ENCODE data around the gene BLM. TPM values are rescaled to one million over a fixed set of nuclear protein-coding genes. Genes with fewer than 3 reads are reported as not detected.
"Not testable (repeated sequence)": the region's sequence is repeated elsewhere in the genome, so short reads cannot be mapped to it uniquely, and the experiment has no call there.

Gene BLM
- total RNA-seq, 1 experiment from 2014 or later: 33.5 TPM

DNA sequence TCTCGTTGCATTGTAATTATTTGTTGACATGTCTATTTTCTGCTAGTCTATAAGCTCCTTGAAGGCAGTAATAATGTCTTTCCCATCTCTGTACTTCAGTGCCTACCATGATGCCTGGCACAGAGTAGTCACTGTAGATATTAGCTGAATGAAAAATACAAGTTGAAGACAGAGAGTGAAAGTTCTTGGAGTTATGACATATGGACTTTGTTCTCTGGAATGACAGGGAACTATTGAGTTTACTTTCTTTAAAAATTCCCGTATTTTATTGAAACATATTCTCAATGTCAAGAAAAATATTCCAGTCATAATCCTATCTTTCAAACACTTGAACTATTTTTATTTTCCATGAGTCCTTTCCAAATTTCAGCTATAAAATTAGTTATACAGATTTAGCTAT lies 3.0 kb downstream of the BLM start:
- Histone ChIP-seq H3K36me3 (ENCODE audit: insufficient read depth, low read length) (peaks cover 11% of the 10 kb centered on the region), H3K27me3 (ENCODE audit: low read length) (no peaks in the 10 kb centered on the region), H3K79me2 (ENCODE audit: low read length) (peaks cover 80% of the 10 kb centered on the region), H3K4me1 (ENCODE audit: low read length) (peaks cover 25% of the 10 kb centered on the region), H3K9ac (ENCODE audit: low read length) (no peak overlapping the region), H3K9me3 (ENCODE audit: low read length) (no peaks in the 10 kb centered on the region), H3K4me3 (ENCODE audit: low read length) (no peak overlapping the region), H3K27ac (ENCODE audit: low read length) (no peak overlapping the region), H4K20me1 (ENCODE audit: insufficient read depth, low read depth, low read length) (no peaks in the 10 kb centered on the region), H2AFZ (ENCODE audit: low read length) (no peak overlapping the region), H3K4me2 (ENCODE audit: low read depth, low read length, poor library complexity, severe bottlenecking) (no peak overlapping the region), H3K9me2 (replicated peaks; ENCODE audit: insufficient read depth, low read length) (no peaks in the 10 kb centered on the region)
- no peak for DNase-seq

DNA sequence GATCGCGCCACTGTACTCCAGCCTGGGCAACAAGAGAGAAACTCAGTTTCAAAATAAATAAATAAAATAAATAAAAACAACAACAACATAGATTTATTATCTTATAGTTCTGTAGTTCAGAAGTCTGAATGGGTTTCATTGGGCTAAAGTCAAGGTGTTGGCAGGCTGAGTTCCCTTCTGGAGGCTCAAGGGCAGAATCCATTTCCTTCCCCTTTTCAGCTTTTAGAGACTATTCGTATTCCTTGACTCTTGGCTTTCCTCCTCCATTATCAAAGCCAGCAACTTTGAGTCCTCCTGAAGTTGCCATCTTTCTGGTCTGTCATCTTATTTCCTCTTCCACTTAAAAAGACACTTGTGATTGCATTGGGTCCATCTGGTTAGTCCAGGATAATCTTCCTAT lies 12.1 kb downstream of the BLM start:
- no peak overlapping the region for H3K4me3 ChIP-seq (ENCODE audit: low read length)
- no peaks in the 10 kb centered on the region for H3K27me3 ChIP-seq (ENCODE audit: low read length)
- H3K4me1 ChIP-seq (ENCODE audit: low read length): no peaks in the 10 kb centered on the region
- peaks cover 78% of the 10 kb centered on the region for H3K36me3 ChIP-seq (ENCODE audit: insufficient read depth, low read length)
- H4K20me1 ChIP-seq (ENCODE audit: insufficient read depth, low read depth, low read length): no peaks in the 10 kb centered on the region
- no peak overlapping the region for H3K27ac ChIP-seq (ENCODE audit: low read length)
- peaks cover 95% of the 10 kb centered on the region for H3K79me2 ChIP-seq (ENCODE audit: low read length)
- no peak overlapping the region for H2AFZ ChIP-seq (ENCODE audit: low read length)
- peaks cover 11% of the 10 kb centered on the region; the same call in 1 of the 2 replicates for H3K9me3 ChIP-seq (ENCODE audit: low read length)
- no peaks in the 10 kb centered on the region for H3K9me2 ChIP-seq (replicated peaks; ENCODE audit: insufficient read depth, low read length)
- no peak overlapping the region for H3K4me2 ChIP-seq (ENCODE audit: low read depth, low read length, poor library complexity, severe bottlenecking)
- DNase-seq: no peak
- no peak overlapping the region for H3K9ac ChIP-seq (ENCODE audit: low read length)

- peaks cover 94% of the 10 kb centered on the region for H3K79me2 ChIP-seq (ENCODE audit: low read length)
- no peak overlapping the region for H2AFZ ChIP-seq (ENCODE audit: low read length)
- H3K4me3 ChIP-seq (ENCODE audit: low read length): no peak overlapping the region
- DNase-seq: no peak
- H3K4me1 ChIP-seq (ENCODE audit: low read length): no peaks in the 10 kb centered on the region; the same call in 1 of the 2 replicates
- H3K9ac ChIP-seq (ENCODE audit: low read length): no peak overlapping the region
- peaks cover 75% of the 10 kb centered on the region for H3K36me3 ChIP-seq (ENCODE audit: insufficient read depth, low read length)
- H3K27me3 ChIP-seq (ENCODE audit: low read length): no peaks in the 10 kb centered on the region
- H3K27ac ChIP-seq (ENCODE audit: low read length): no peak overlapping the region
- no peaks in the 10 kb centered on the region for H3K9me2 ChIP-seq (replicated peaks; ENCODE audit: insufficient read depth, low read length)
- no peaks in the 10 kb centered on the region for H4K20me1 ChIP-seq (ENCODE audit: insufficient read depth, low read depth, low read length)
- H3K9me3 ChIP-seq (ENCODE audit: low read length): peaks cover 11% of the 10 kb centered on the region; the same call in 1 of the 2 replicates
- no peak overlapping the region for H3K4me2 ChIP-seq (ENCODE audit: low read depth, low read length, poor library complexity, severe bottlenecking)
Observed at GRCh38 chr15:90730290-90730689, 13.1 kb downstream of the BLM start.

GRCh38 chr15:90735923-90736322 lies 18.8 kb downstream of the BLM start:
- H3K9ac ChIP-seq (ENCODE audit: low read length): no peak overlapping the region

GRCh38 chr15:90740545-90740944 lies 23.4 kb downstream of the BLM start:
- not testable (repeated sequence) for H3K9ac ChIP-seq (ENCODE audit: low read length); DNase-seq; H3K27me3 ChIP-seq (ENCODE audit: low read length); H4K20me1 ChIP-seq (ENCODE audit: insufficient read depth, low read depth, low read length); H3K4me1 ChIP-seq (ENCODE audit: low read length); H2AFZ ChIP-seq (ENCODE audit: low read length); H3K9me2 ChIP-seq (replicated peaks; ENCODE audit: insufficient read depth, low read length); H3K4me3 ChIP-seq (ENCODE audit: low read length); H3K9me3 ChIP-seq (ENCODE audit: low read length); H3K4me2 ChIP-seq (ENCODE audit: low read depth, low read length, poor library complexity, severe bottlenecking)
- peaks cover 98% of the 10 kb centered on the region for H3K79me2 ChIP-seq (ENCODE audit: low read length)
- H3K36me3 ChIP-seq (ENCODE audit: insufficient read depth, low read length): peaks cover 16% of the 10 kb centered on the region
- H3K27ac ChIP-seq (ENCODE audit: low read length): 0 out of 2 replicates have a peak overlapping the region, but pooled peaks have one; percentile 3

More at GRCh38 chr15:90735923-90736322, 18.8 kb downstream of the BLM start:
- no peak overlapping the region for H3K4me2 ChIP-seq (ENCODE audit: low read depth, low read length, poor library complexity, severe bottlenecking)
- H3K9me2 ChIP-seq (replicated peaks; ENCODE audit: insufficient read depth, low read length): no peaks in the 10 kb centered on the region
- peaks cover 4% of the 10 kb centered on the region; the same call in 1 of the 2 replicates for H3K4me1 ChIP-seq (ENCODE audit: low read length)
- peaks cover 56% of the 10 kb centered on the region for H3K36me3 ChIP-seq (ENCODE audit: insufficient read depth, low read length)
- peak; percentile 50 for DNase-seq
- H3K27ac ChIP-seq (ENCODE audit: low read length): peak overlapping the region; percentile 7; the same call in 1 of the 2 replicates
- no peak overlapping the region for H2AFZ ChIP-seq (ENCODE audit: low read length)
- H3K27me3 ChIP-seq (ENCODE audit: low read length): no peaks in the 10 kb centered on the region
- peaks cover 11% of the 10 kb centered on the region; the same call in 1 of the 2 replicates for H3K9me3 ChIP-seq (ENCODE audit: low read length)
- peaks cover 96% of the 10 kb centered on the region for H3K79me2 ChIP-seq (ENCODE audit: low read length)
- H4K20me1 ChIP-seq (ENCODE audit: insufficient read depth, low read depth, low read length): no peaks in the 10 kb centered on the region
- H3K4me3 ChIP-seq (ENCODE audit: low read length): no peak overlapping the region

- Histone ChIP-seq H3K36me3 (ENCODE audit: insufficient read depth, low read length) (peaks cover 4% of the 10 kb centered on the region), H3K27me3 (ENCODE audit: low read length) (no peaks in the 10 kb centered on the region), H3K9me3 (ENCODE audit: low read length) (no peaks in the 10 kb centered on the region), H3K4me3 (ENCODE audit: low read length) (no peak overlapping the region), H3K27ac (ENCODE audit: low read length) (no peak overlapping the region), H3K4me2 (ENCODE audit: low read depth, low read length, poor library complexity, severe bottlenecking) (no peak overlapping the region), H3K9me2 (replicated peaks; ENCODE audit: insufficient read depth, low read length) (no peaks in the 10 kb centered on the region), H3K79me2 (ENCODE audit: low read length) (peaks cover 98% of the 10 kb centered on the region), H2AFZ (ENCODE audit: low read length) (no peak overlapping the region), H3K9ac (ENCODE audit: low read length) (no peak overlapping the region), H4K20me1 (ENCODE audit: insufficient read depth, low read depth, low read length) (no peaks in the 10 kb centered on the region), H3K4me1 (ENCODE audit: low read length) (0 out of 2 replicates have a peak, but pooled peaks cover 2% of the 10 kb centered on the region)
- DNase-seq: no peak
Observed at GRCh38 chr15:90742087-90742486, 24.9 kb downstream of the BLM start.

DNA sequence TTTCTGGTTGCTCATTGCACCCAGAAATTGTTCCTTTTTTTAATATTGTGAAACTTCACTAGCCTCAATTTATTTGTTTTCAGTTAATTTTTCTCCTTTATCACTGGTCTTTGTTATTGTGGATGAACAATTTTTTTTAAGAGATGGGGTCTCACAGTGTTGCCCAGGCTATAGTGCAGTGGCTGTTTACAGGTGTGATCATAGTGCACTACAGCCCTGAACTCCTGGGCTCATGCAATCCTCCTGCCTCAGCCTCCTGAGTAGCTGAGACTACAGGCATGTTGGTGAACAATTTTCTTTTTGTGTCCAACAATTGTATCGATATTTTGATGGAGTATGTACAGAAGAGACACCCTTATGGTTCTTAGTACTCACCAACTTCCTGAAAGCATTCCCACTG lies 26.3 kb downstream of the BLM start:
- no peak for DNase-seq
- Histone ChIP-seq H3K4me3 (ENCODE audit: low read length) (no peak overlapping the region), H3K79me2 (ENCODE audit: low read length) (peaks cover 90% of the 10 kb centered on the region), H3K9me2 (replicated peaks; ENCODE audit: insufficient read depth, low read length) (no peaks in the 10 kb centered on the region), H2AFZ (ENCODE audit: low read length) (no peak overlapping the region), H3K4me2 (ENCODE audit: low read depth, low read length, poor library complexity, severe bottlenecking) (no peak overlapping the region), H3K9me3 (ENCODE audit: low read length) (no peaks in the 10 kb centered on the region), H3K36me3 (ENCODE audit: insufficient read depth, low read length) (peaks cover 5% of the 10 kb centered on the region; the same call in 1 of the 2 replicates), H3K27me3 (ENCODE audit: low read length) (no peaks in the 10 kb centered on the region), H3K4me1 (ENCODE audit: low read length) (0 out of 2 replicates have a peak, but pooled peaks cover 2% of the 10 kb centered on the region), H4K20me1 (ENCODE audit: insufficient read depth, low read depth, low read length) (no peaks in the 10 kb centered on the region), H3K27ac (ENCODE audit: low read length) (no peak overlapping the region), H3K9ac (ENCODE audit: low read length) (no peak overlapping the region)

DNA sequence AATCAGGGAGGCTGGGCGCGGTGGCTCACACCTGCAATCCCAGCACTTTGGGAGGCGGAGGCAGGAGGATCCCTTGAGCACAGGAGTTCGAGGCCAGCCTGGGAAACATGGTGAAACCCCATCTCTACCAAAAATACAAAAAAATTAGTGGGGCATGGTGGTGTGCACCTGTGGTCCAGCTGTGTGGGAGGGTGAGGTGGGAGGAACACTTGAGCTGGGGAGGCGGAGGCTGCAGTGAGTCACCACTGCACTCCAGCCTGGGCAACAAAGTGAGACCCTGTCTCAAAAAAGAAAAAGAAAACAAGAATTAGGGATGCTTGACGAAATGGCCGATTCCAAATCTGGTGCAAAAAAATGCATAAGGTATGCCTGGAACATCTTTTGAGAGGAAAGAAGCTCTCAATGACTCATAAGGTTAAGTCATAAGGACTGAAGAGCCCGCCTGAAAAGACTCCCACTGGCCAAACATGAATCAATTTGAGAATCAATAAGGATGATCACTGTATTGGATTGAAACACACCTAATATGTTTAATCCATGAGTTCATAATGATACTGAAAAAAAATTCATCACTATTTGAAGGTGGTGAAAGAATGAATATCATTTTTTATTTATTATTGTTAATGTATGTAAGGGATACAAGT lies 27.7 kb downstream of the BLM start:
- Histone ChIP-seq H3K4me2 (ENCODE audit: low read depth, low read length, poor library complexity, severe bottlenecking) (no peak overlapping the region), H3K9me3 (ENCODE audit: low read length) (no peaks in the 10 kb centered on the region), H4K20me1 (ENCODE audit: insufficient read depth, low read depth, low read length) (no peaks in the 10 kb centered on the region), H3K27ac (ENCODE audit: low read length) (no peak overlapping the region), H3K4me3 (ENCODE audit: low read length) (no peak overlapping the region), H3K4me1 (ENCODE audit: low read length) (peaks cover 8% of the 10 kb centered on the region; the same call in 1 of the 2 replicates), H3K9ac (ENCODE audit: low read length) (no peak overlapping the region), H3K9me2 (replicated peaks; ENCODE audit: insufficient read depth, low read length) (no peaks in the 10 kb centered on the region), H2AFZ (ENCODE audit: low read length) (no peak overlapping the region), H3K36me3 (ENCODE audit: insufficient read depth, low read length) (peaks cover 11% of the 10 kb centered on the region), H3K79me2 (ENCODE audit: low read length) (peaks cover 82% of the 10 kb centered on the region), H3K27me3 (ENCODE audit: low read length) (no peaks in the 10 kb centered on the region)
- DNase-seq: no peak
